ENCODE measurements around the gene GNB1L.

The GNB1L gene

GRCh38 chr22:19871023-19871844, 16.6 kb upstream of the GNB1L start:
- no peak for TF ChIP-seq CTCF (IDR thresholded peaks at IDR 0.05; ENCODE audit: control insufficient read depth, insufficient read depth, low read depth, low read length, missing control alignments)
- DNase-seq (ENCODE audit: low read depth), result no peak
- no peak overlapping the region for H3K4me3 ChIP-seq (ENCODE audit: control insufficient read depth, low read depth, low read length)

GRCh38 chr22:19870153-19871022, 15.7 kb upstream of the GNB1L start:
- TF ChIP-seq CTCF (IDR thresholded peaks at IDR 0.05; ENCODE audit: control insufficient read depth, insufficient read depth, low read depth, low read length, missing control alignments), result no peak

GRCh38 chr22:19869497-19870152, 15.0 kb upstream of the GNB1L start:
- no peak for TF ChIP-seq CTCF (IDR thresholded peaks at IDR 0.05; ENCODE audit: control insufficient read depth, insufficient read depth, low read depth, low read length, missing control alignments)
- no peak for DNase-seq (ENCODE audit: low read depth)
- H3K4me3 ChIP-seq (ENCODE audit: control insufficient read depth, low read depth, low read length), result no peak overlapping the region

More at GRCh38 chr22:19870153-19871022, 15.7 kb upstream of the GNB1L start:
- H3K4me3 ChIP-seq (ENCODE audit: control insufficient read depth, low read depth, low read length), result no peak overlapping the region
- no peak for DNase-seq (ENCODE audit: low read depth)

GRCh38 chr22:19868773-19869471, 14.2 kb upstream of the GNB1L start:
- no peak overlapping the region for H3K4me3 ChIP-seq (ENCODE audit: control insufficient read depth, low read depth, low read length)
- TF ChIP-seq CTCF (IDR thresholded peaks at IDR 0.05; ENCODE audit: control insufficient read depth, insufficient read depth, low read depth, low read length, missing control alignments), result no peak
- DNase-seq (ENCODE audit: low read depth), result no peak

- DNase-seq (ENCODE audit: low read depth), result no peak
- TF ChIP-seq CTCF (IDR thresholded peaks at IDR 0.05; ENCODE audit: control insufficient read depth, insufficient read depth, low read depth, low read length, missing control alignments), result no peak
- no peak overlapping the region for H3K4me3 ChIP-seq (ENCODE audit: control insufficient read depth, low read depth, low read length)
Observed at GRCh38 chr22:19868333-19868732, 13.7 kb upstream of the GNB1L start.

- no peak for DNase-seq (ENCODE audit: low read depth)
- no peak overlapping the region for H3K4me3 ChIP-seq (ENCODE audit: control insufficient read depth, low read depth, low read length)
- no peak for TF ChIP-seq CTCF (IDR thresholded peaks at IDR 0.05; ENCODE audit: control insufficient read depth, insufficient read depth, low read depth, low read length, missing control alignments)
Observed at GRCh38 chr22:19867617-19868016, 12.9 kb upstream of the GNB1L start.
